Measurements from ENCODE around the gene COL7A1. TPM values are rescaled to one million over a fixed set of nuclear protein-coding genes. Genes with fewer than 3 reads are reported as not detected.
A peak's percentile ranks its signal among the peaks of the same experiment; 100 is the strongest.

COL7A1 gene
- total RNA-seq, 4 donors from 2014 or later = 0.66 to 1.7 (median 1.1) TPM

DNA sequence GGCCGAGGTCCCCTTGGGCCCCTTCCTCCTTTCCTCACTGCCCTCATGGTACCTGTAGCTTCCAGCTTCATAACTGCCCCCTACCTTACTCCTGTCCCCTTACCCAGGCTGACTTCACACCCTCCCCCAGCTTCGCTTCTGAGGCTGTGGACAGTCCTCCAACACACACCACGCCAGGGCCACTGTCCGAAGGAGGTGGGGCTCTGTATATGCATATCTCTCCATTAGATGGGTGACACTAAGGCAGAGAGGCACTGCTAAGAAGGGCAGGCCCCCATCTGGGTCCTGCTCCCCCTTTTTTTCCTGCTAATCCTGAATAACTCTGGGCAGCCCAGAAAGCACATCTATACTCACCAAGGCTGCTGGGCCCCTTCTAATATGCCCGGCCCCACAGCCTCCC is 1.0 kb upstream of the COL7A1 start:
- Histone ChIP-seq H3K4me3 (no peak overlapping the region), H3K27me3 (no peaks in the 10 kb centered on the region), H3K27ac (peak overlapping the region; percentile 85 to 98 (median 92)), H3K4me1 (peaks cover 59 to 63% of the 10 kb centered on the region in 2 donors), H3K36me3 (peaks cover 0 to 22% of the 10 kb centered on the region in 2 donors), H3K9me3 (no peaks in the 10 kb centered on the region)
- in situ Hi-C loops (cut with MboI; ENCODE audit: low sequenced_read_pairs in 4 of 4) (no loop called here), intact Hi-C loops (cut with DNase I; ENCODE audit: low total_unique reads) (no loop called here)
- DNase-seq = no peak
- ATAC-seq = no peak
- TF ChIP-seq POLR2A (IDR thresholded peaks at IDR 0.05) = no peak
- TF ChIP-seq CTCF (IDR thresholded peaks at IDR 0.05 in 4 of 5, conservative IDR thresholded peaks at IDR 0.05 in 1 of 5) = no peak

GRCh38 chr3:48595526-48596121 is 495 bp upstream of the COL7A1 start:
- TF ChIP-seq POLR2A (IDR thresholded peaks at IDR 0.05) (no peak), CTCF (IDR thresholded peaks at IDR 0.05 in 4 of 5, conservative IDR thresholded peaks at IDR 0.05 in 1 of 5) (no peak)
- Histone ChIP-seq H3K27me3 (no peaks in the 10 kb centered on the region), H3K36me3 (peaks cover 0 to 17% of the 10 kb centered on the region in 2 donors), H3K4me1 (peaks cover 53 to 58% of the 10 kb centered on the region in 2 donors), H3K4me3 (peak overlapping the region in 1 of 4 donors; percentile 45), H3K27ac (peak overlapping the region; percentile 85 to 98 (median 92)), H3K9me3 (no peaks in the 10 kb centered on the region)
- ATAC-seq = no peak
- intact Hi-C loops (cut with DNase I; ENCODE audit: low total_unique reads) = no loop called here
- in situ Hi-C loops (cut with MboI; ENCODE audit: low sequenced_read_pairs in 4 of 4) = no loop called here
- DNase-seq = peak in 1 of 2 donors; percentile 59

- DNase-seq (no peak), ATAC-seq (no peak)
- TF ChIP-seq POLR2A (IDR thresholded peaks at IDR 0.05) (no peak), CTCF (IDR thresholded peaks at IDR 0.05 in 4 of 5, conservative IDR thresholded peaks at IDR 0.05 in 1 of 5) (no peak)
- H3K27ac ChIP-seq = peak overlapping the region in 1 of 4 donors; percentile 47
- H3K4me3 ChIP-seq = peak overlapping the region; percentile 38 to 50 (median 44)
- in situ Hi-C loops (cut with MboI; ENCODE audit: low sequenced_read_pairs in 4 of 4) (no loop called here), intact Hi-C loops (cut with DNase I; ENCODE audit: low total_unique reads) (no loop called here)
- H3K27me3 ChIP-seq = no peaks in the 10 kb centered on the region
- peaks cover 0 to 6% of the 10 kb centered on the region in 2 donors for H3K36me3 ChIP-seq
- H3K4me1 ChIP-seq = peaks cover 42 to 47% of the 10 kb centered on the region in 2 donors
- no peaks in the 10 kb centered on the region for H3K9me3 ChIP-seq
These were observed 596 bp downstream of the COL7A1 start for GRCh38 chr3:48594417-48595049.

DNA sequence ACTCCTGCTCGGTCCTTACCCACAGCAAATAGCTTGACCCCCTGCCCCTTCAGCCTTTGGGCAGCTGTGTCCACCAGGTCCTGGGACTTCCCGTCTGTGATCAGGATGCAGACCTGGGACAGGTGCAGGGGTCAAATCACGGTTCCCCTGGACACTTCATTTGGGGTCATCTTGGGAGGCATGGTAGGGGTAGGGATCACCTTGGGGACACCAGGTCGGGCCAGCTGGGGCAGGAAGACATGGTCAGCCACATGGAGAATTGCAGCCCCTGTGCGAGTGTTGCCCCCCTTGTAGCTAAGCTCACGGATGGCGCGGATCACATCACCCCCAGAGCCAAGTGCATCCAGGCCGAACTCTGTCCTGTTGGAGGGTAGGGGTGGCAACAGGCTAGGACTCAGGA is 1.8 kb downstream of the COL7A1 start:
- Histone ChIP-seq H3K4me1 (peaks cover 30 to 35% of the 10 kb centered on the region in 2 donors), H3K27me3 (no peaks in the 10 kb centered on the region), H3K27ac (no peak overlapping the region), H3K9me3 (no peaks in the 10 kb centered on the region), H3K36me3 (no peaks in the 10 kb centered on the region), H3K4me3 (no peak overlapping the region)
- intact Hi-C loops (cut with DNase I; ENCODE audit: low total_unique reads) (no loop called here), in situ Hi-C loops (cut with MboI; ENCODE audit: low sequenced_read_pairs in 4 of 4) (no loop called here)
- no peak for TF ChIP-seq CTCF (IDR thresholded peaks at IDR 0.05 in 4 of 5, conservative IDR thresholded peaks at IDR 0.05 in 1 of 5)
- no peak for TF ChIP-seq POLR2A (IDR thresholded peaks at IDR 0.05)
- no peak for ATAC-seq
- no peak for DNase-seq

Data from gastrocnemius medialis (tissue), 4 donors.